SK-N-SH treated with all-trans-retinoic acid at 6 μM for 48 hours (cell line): ENCODE results near the gene ARHGAP10.

Experiments
- ARNTL ChIP-seq: fragments of 450-650 bp; formaldehyde crosslinking; IDR thresholded peaks from 2 replicates; pipeline ENCODE4 v1.5.0; 2020; ENCODE audit warnings: low read depth, mild to moderate bottlenecking, moderate library complexity, borderline replicate concordance
- BACH2 ChIP-seq: fragments of 250-450 bp; sonication (Bioruptor Pico); IDR thresholded peaks from 2 replicates; pipeline ENCODE4 v1.9.0; 2021; ENCODE audit warnings: mild to moderate bottlenecking, borderline replicate concordance
- ISL1 ChIP-seq: fragments of 250-450 bp; sonication (Bioruptor Pico); IDR thresholded peaks from 2 replicates; pipeline ENCODE4 v2.1.2; 2022; ENCODE audit warnings: mild to moderate bottlenecking, moderate library complexity
- PATZ1 ChIP-seq: fragments of 250-450 bp; sonication (Bioruptor Pico); IDR thresholded peaks from 2 replicates; pipeline ENCODE4 v1.8.0; 2020; ENCODE audit warnings: mild to moderate bottlenecking, moderate library complexity, borderline replicate concordance
- POU6F1 ChIP-seq: fragments of 250-450 bp; sonication (Bioruptor Pico); IDR thresholded peaks from 2 replicates; pipeline ENCODE4 v1.8.0; 2021; ENCODE audit warnings: low read depth, mild to moderate bottlenecking, moderate library complexity, borderline replicate concordance
- PPARA ChIP-seq: fragments of 250-450 bp; sonication (Bioruptor Pico); IDR thresholded peaks from 2 replicates; pipeline ENCODE4 v1.5.0; 2020; ENCODE audit warnings: mild to moderate bottlenecking, borderline replicate concordance
- TOX ChIP-seq: fragments of 250-450 bp; sonication (Bioruptor Pico); IDR thresholded peaks from 2 replicates; pipeline ENCODE4 v1.8.0; 2021; ENCODE audit warnings: mild to moderate bottlenecking, moderate library complexity, borderline replicate concordance
- ZC3H10 ChIP-seq: fragments of 250-450 bp; sonication (Bioruptor Pico); IDR thresholded peaks from 2 replicates; pipeline ENCODE4 v1.5.1; 2021; ENCODE audit warnings: mild to moderate bottlenecking, moderate library complexity
- ZFP3 ChIP-seq: fragments of 250-450 bp; sonication (Bioruptor Pico); IDR thresholded peaks from 2 replicates; pipeline ENCODE4 v1.5.0; 2020; ENCODE audit warnings: mild to moderate bottlenecking, moderate library complexity
- ZFP30 ChIP-seq: fragments of 450-650 bp; formaldehyde crosslinking; IDR thresholded peaks from 2 replicates; pipeline ENCODE4 v1.5.0; 2022; ENCODE audit warnings: mild to moderate bottlenecking, moderate library complexity
- ZNF565 ChIP-seq: fragments of 450-650 bp; formaldehyde crosslinking; conservative IDR thresholded peaks from 2 replicates; pipeline ENCODE4 v1.5.0; 2020; ENCODE audit warnings: low read depth, mild to moderate bottlenecking, moderate library complexity
- ZNF8 ChIP-seq: fragments of 450-650 bp; formaldehyde crosslinking; IDR thresholded peaks from 2 replicates; pipeline ENCODE4 v1.5.0; 2020; ENCODE audit warnings: mild to moderate bottlenecking, moderate library complexity

- TF ChIP-seq ARNTL (CRISPR knock-in tag) (no peak), ZFP30 (CRISPR knock-in tag) (no peak), ZNF565 (no peak), TOX (CRISPR knock-in tag) (no peak), ISL1 (no peak), PPARA (CRISPR knock-in tag) (no peak), ZFP3 (CRISPR knock-in tag) (no peak), ZC3H10 (CRISPR knock-in tag) (no peak), BACH2 (CRISPR knock-in tag) (no peak), PATZ1 (CRISPR knock-in tag) (no peak), ZNF8 (CRISPR knock-in tag) (no peak), POU6F1 (no peak)
These were observed 159.7 kb downstream of the ARHGAP10 start for GRCh38 chr4:147891476-147892115.
